Parathyroid adenoma (tissue), 2 donors: ENCODE results near the gene SEMA4C.

Experiments used
- H2AFZ ChIP-seq: fragments of 300-600 bp; sonication (generic); one replicate; pipeline ENCODE4 v1.7.0; 2017; ENCODE audit warnings: antibody characterized with exemption, mild to moderate bottlenecking
- H3K27ac ChIP-seq: fragments of 300-600 bp; sonication (generic); one replicate; pipeline ENCODE4 v1.7.0; 2017
- H3K27me3 ChIP-seq: fragments of 300-600 bp; sonication (generic); one replicate; pipeline ENCODE4 v1.7.0; 2017; ENCODE audit warnings: low read length; ENCODE audit not compliant: control insufficient read depth, insufficient read depth
- H3K36me3 ChIP-seq: fragments of 300-600 bp; sonication (generic); one replicate; pipeline ENCODE4 v1.7.0; 2017; ENCODE audit warnings: low read length; ENCODE audit not compliant: control insufficient read depth, insufficient read depth
- H3K4me1 ChIP-seq: fragments of 300-600 bp; sonication (generic); one replicate; pipeline ENCODE4 v1.7.0; 2017; ENCODE audit warnings: control low read depth
- H3K4me2 ChIP-seq: fragments of 300-600 bp; sonication (generic); one replicate; pipeline ENCODE4 v1.7.0; 2017; ENCODE audit warnings: low read length
- H3K4me3 ChIP-seq: fragments of 300-600 bp; sonication (generic); one replicate; pipeline ENCODE4 v1.7.0; 2017; ENCODE audit warnings: low read depth, low read length
- H3K79me2 ChIP-seq: fragments of 300-600 bp; sonication (generic); one replicate; pipeline ENCODE4 v1.7.0; 2017; ENCODE audit warnings: control low read depth
- H3K9ac ChIP-seq: fragments of 300-600 bp; sonication (generic); one replicate; pipeline ENCODE4 v1.7.0; 2017; ENCODE audit warnings: mild to moderate bottlenecking
- H3K9me3 ChIP-seq: fragments of 300-600 bp; sonication (generic); one replicate; pipeline ENCODE4 v1.7.0; 2017; ENCODE audit warnings: low read length; ENCODE audit not compliant: control insufficient read depth
- CTCF ChIP-seq: fragments of 300-600 bp; sonication (generic); IDR thresholded peaks from one replicate; pipeline ENCODE4 v1.7.0; 2017; ENCODE audit warnings: antibody characterized with exemption, mild to moderate bottlenecking
- donor health status: primary hyperparathyroidism.

SEMA4C gene

GRCh38 chr2:96859681-96860064 is 10.2 kb downstream of the SEMA4C start:
- Histone ChIP-seq H3K27me3 (no peaks in the 10 kb centered on the region), H3K79me2 (peaks cover 4% of the 10 kb centered on the region), H3K4me2 (no peak overlapping the region), H2AFZ (no peak overlapping the region), H3K9me3 (no peaks in the 10 kb centered on the region), H3K4me1 (peaks cover 6% of the 10 kb centered on the region), H3K4me3 (no peak overlapping the region), H3K36me3 (no peaks in the 10 kb centered on the region), H3K27ac (no peak overlapping the region), H3K9ac (no peak overlapping the region)
- TF ChIP-seq CTCF, result no peak

- H3K27me3 ChIP-seq, result no peaks in the 10 kb centered on the region
- no peak for TF ChIP-seq CTCF
- H3K79me2 ChIP-seq, result peaks cover 4% of the 10 kb centered on the region
- H3K9ac ChIP-seq, result no peak overlapping the region
- H3K9me3 ChIP-seq, result no peaks in the 10 kb centered on the region
- H3K4me1 ChIP-seq, result peaks cover 6% of the 10 kb centered on the region
- H3K4me3 ChIP-seq, result no peak overlapping the region
- H2AFZ ChIP-seq, result no peak overlapping the region
- H3K4me2 ChIP-seq, result no peak overlapping the region
- H3K27ac ChIP-seq, result no peak overlapping the region
- H3K36me3 ChIP-seq, result no peaks in the 10 kb centered on the region
Observed at GRCh38 chr2:96859099-96859649, 10.7 kb downstream of the SEMA4C start.

- peak within 1 kb of the TSS; percentile 62 for H3K9ac ChIP-seq
- peak within 1 kb of the TSS; percentile 89 for H3K4me3 ChIP-seq
- H3K4me1 ChIP-seq, result peaks cover 6% of the 10 kb centered on the region
- TF ChIP-seq CTCF, result peak; percentile 95
- H3K27me3 ChIP-seq, result no peaks in the 10 kb centered on the region
- H3K27ac ChIP-seq, result peak within 1 kb of the TSS; percentile 55
- peaks cover 8% of the 10 kb centered on the region for H3K79me2 ChIP-seq
- peak within 1 kb of the TSS; percentile 96 for H3K4me2 ChIP-seq
- H2AFZ ChIP-seq, result peak within 1 kb of the TSS; percentile 87
- H3K36me3 ChIP-seq, result no peaks in the 10 kb centered on the region
- H3K9me3 ChIP-seq, result no peaks in the 10 kb centered on the region
Observed at GRCh38 chr2:96857667-96858372, 12.1 kb downstream of the SEMA4C start, which contains the start of gene ANKRD39. TSS of gene ANKRD39 (minus strand) at chr2:96858016. CDS start at chr2:96857987, 29 bp downstream.

GRCh38 chr2:96856776-96857666 is 12.9 kb downstream of the SEMA4C start:
- no peak for TF ChIP-seq CTCF
- Histone ChIP-seq H3K9ac (peak overlapping the region; percentile 62), H3K9me3 (no peaks in the 10 kb centered on the region), H2AFZ (peak overlapping the region; percentile 87), H3K27ac (peak overlapping the region; percentile 55), H3K79me2 (peaks cover 8% of the 10 kb centered on the region), H3K4me1 (peaks cover 6% of the 10 kb centered on the region), H3K4me3 (peak overlapping the region; percentile 89), H3K4me2 (peak overlapping the region; percentile 96), H3K36me3 (no peaks in the 10 kb centered on the region), H3K27me3 (no peaks in the 10 kb centered on the region)
